Esophagus squamous epithelium (tissue), 5 donors: ENCODE measurements around the gene ZNF766. TPM values are rescaled to one million over a fixed set of nuclear protein-coding genes. Genes with fewer than 3 reads are reported as not detected.
A peak's percentile ranks its signal among the peaks of the same experiment; 100 is the strongest.
"Not testable (repeated sequence)": the region's sequence is repeated elsewhere in the genome, so short reads cannot be mapped to it uniquely, and the experiment has no call there.

Experiments
- DNase-seq: peaks from one replicate; lab custom pipeline; 2025; lab: John Stamatoyannopoulos, UW
- H3K27ac ChIP-seq, 4 donors: fragments of 200-600 bp; sonication (generic); one replicate each; pipeline ENCODE4 v1.5.1; 2016 to 2019; ENCODE audit warnings: mild to moderate bottlenecking in 1 of 4
- H3K27me3 ChIP-seq, 4 donors: fragments of 200-600 bp; sonication (generic); 1 replicate in 3 of 4; 2 replicates in 1 of 4; pipeline versions ENCODE4 v1.5.1 to v1.6.0; 2017 to 2021; ENCODE audit warnings: antibody characterized with exemption in 1 of 4
- H3K36me3 ChIP-seq, 3 donors: fragments of 200-600 bp; sonication (generic); one replicate each; pipeline ENCODE4 v1.5.1; 2016 to 2019
- H3K4me1 ChIP-seq, 3 donors: fragments of 200-600 bp; sonication (generic); one replicate each; pipeline ENCODE4 v1.5.1; 2017 to 2019
- H3K4me3 ChIP-seq, 4 donors: fragments of 200-600 bp; sonication (generic); 1 replicate in 3 of 4; 2 replicates in 1 of 4; pipeline ENCODE4 v1.5.1; 2016 to 2019; ENCODE audit warnings: mild to moderate bottlenecking in 2 of 4, moderate library complexity in 1 of 4
- H3K9me3 ChIP-seq, 3 donors: fragments of 200-600 bp; sonication (generic); one replicate each; pipeline ENCODE4 v1.5.1; 2016 to 2019
- POLR2A ChIP-seq, 4 donors: fragments of 450-650 bp; IDR thresholded peaks; one replicate each; pipeline ENCODE4 v1.6.1; 2017; ENCODE audit warnings: antibody characterized with exemption in 4 of 4, mild to moderate bottlenecking in 4 of 4, moderate library complexity in 3 of 4
- WGBS, 2 donors: methylation state at CpG; one replicate each; pipeline ENCODE4 v1.1.5; 2018; 5-methylcytosine and 5-hydroxymethylcytosine counted together
- intact Hi-C: fragments of 100-400 bp; cut with DNase I; formaldehyde crosslinking; loops from one replicate; pipeline ENCODE4 v1.15.0; 2022
- small RNA-seq, 4 donors: library from RNA; depleted of rRNA; stranded (forward); fragments of <200 nt; gene quantifications; one replicate each; pipeline ENCODE3, GENCODE V24; 2016
- total RNA-seq, 4 donors: library from RNA; depleted of rRNA; stranded (reverse); fragments of >200 nt; gene quantifications; one replicate each; pipeline ENCODE4 v1.1.0, GENCODE V29; 2016
- TF ChIP-seq, protein P1 (sequence below), 6 experiments: fragments of 450-650 bp in 4 of 6; fragments of 200-600 bp in 2 of 6; sonication (generic) in 2 of 6; IDR thresholded peaks; one replicate each; pipeline ENCODE4 v1.5.1; 2016 to 2019; ENCODE audit warnings: antibody characterized with exemption in 6 of 6, mild to moderate bottlenecking in 4 of 6, moderate library complexity in 4 of 6
- donor health status: DM: yes; HTN: yes; CAD: no.

The ZNF766 gene
- total RNA-seq, 4 donors from 2014 or later, result 2.5 to 8.4 (median 3.9) TPM

GRCh38 chr19:52336791-52337381 is 67.5 kb downstream of the ZNF766 start:
- H3K4me3 ChIP-seq, result peak overlapping the region; percentile 64 to 86 (median 77)
- H3K36me3 ChIP-seq, result peaks cover 0 to 7% (median 0%) of the 10 kb centered on the region in 3 donors
- whole genome bisulfite sequencing, 2 donors, result 4 to 8% methylated on average over 9 of the region's 9 CpGs
- no peak for DNase-seq
- H3K27ac ChIP-seq, result peak overlapping the region; percentile 73 to 87 (median 82)
- intact Hi-C loops, result no loop called here
- TF ChIP-seq, protein P1, sequence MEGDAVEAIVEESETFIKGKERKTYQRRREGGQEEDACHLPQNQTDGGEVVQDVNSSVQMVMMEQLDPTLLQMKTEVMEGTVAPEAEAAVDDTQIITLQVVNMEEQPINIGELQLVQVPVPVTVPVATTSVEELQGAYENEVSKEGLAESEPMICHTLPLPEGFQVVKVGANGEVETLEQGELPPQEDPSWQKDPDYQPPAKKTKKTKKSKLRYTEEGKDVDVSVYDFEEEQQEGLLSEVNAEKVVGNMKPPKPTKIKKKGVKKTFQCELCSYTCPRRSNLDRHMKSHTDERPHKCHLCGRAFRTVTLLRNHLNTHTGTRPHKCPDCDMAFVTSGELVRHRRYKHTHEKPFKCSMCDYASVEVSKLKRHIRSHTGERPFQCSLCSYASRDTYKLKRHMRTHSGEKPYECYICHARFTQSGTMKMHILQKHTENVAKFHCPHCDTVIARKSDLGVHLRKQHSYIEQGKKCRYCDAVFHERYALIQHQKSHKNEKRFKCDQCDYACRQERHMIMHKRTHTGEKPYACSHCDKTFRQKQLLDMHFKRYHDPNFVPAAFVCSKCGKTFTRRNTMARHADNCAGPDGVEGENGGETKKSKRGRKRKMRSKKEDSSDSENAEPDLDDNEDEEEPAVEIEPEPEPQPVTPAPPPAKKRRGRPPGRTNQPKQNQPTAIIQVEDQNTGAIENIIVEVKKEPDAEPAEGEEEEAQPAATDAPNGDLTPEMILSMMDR (IDR thresholded peaks at IDR 0.05), result no peak
- no peak for TF ChIP-seq POLR2A (IDR thresholded peaks at IDR 0.05)
- H3K9me3 ChIP-seq, result peaks cover 0 to 42% (median 29%) of the 10 kb centered on the region in 3 donors
- peaks cover 0 to 17% (median 7%) of the 10 kb centered on the region in 3 donors for H3K4me1 ChIP-seq
- H3K27me3 ChIP-seq, result no peaks in the 10 kb centered on the region

- 63 to 64% methylated on average over 3 of the region's 3 CpGs for WGBS, 2 donors
- Histone ChIP-seq H3K4me1 (peaks cover 0 to 17% (median 7%) of the 10 kb centered on the region in 3 donors), H3K9me3 (peaks cover 0 to 37% (median 17%) of the 10 kb centered on the region in 3 donors)
- H3K4me3 ChIP-seq, H3K36me3 ChIP-seq, H3K27me3 ChIP-seq, H3K27ac ChIP-seq, DNase-seq, intact Hi-C loops: not testable (repeated sequence)
Observed at GRCh38 chr19:52339022-52339421, 69.6 kb downstream of the ZNF766 start.

- DNase-seq, result no peak
- WGBS, 2 donors, result 23 to 26% methylated on average over 6 to 8 of the region's 8 CpGs
- TF ChIP-seq POLR2A (IDR thresholded peaks at IDR 0.05), result no peak
- TF ChIP-seq, protein P1 (IDR thresholded peaks at IDR 0.05), result peak in 2 of 6 experiments; percentile 32 to 37
- no peak overlapping the region for H3K4me3 ChIP-seq
- H3K9me3 ChIP-seq, result peaks cover 0 to 59% (median 0%) of the 10 kb centered on the region in 3 donors
- no peak overlapping the region for H3K27ac ChIP-seq
- no peaks in the 10 kb centered on the region for H3K4me1 ChIP-seq
- intact Hi-C loops, result no loop called here
- peaks cover 0 to 11% (median 0%) of the 10 kb centered on the region in 3 donors for H3K36me3 ChIP-seq
- no peaks in the 10 kb centered on the region for H3K27me3 ChIP-seq
Observed at GRCh38 chr19:52343548-52343947, 74.2 kb downstream of the ZNF766 start.

- Histone ChIP-seq H3K4me1 (no peaks in the 10 kb centered on the region), H3K27ac (no peak overlapping the region), H3K27me3 (no peaks in the 10 kb centered on the region), H3K4me3 (no peak overlapping the region), H3K9me3 (peaks cover 0 to 74% (median 0%) of the 10 kb centered on the region in 3 donors), H3K36me3 (peaks cover 0 to 24% (median 0%) of the 10 kb centered on the region in 3 donors)
- intact Hi-C loops, result no loop called here
- no peak for TF ChIP-seq POLR2A (IDR thresholded peaks at IDR 0.05)
- TF ChIP-seq, protein P1 (IDR thresholded peaks at IDR 0.05), result no peak
- WGBS, 2 donors, result 77 to 82% methylated on average over 6 of the region's 6 CpGs
- DNase-seq, result no peak
Observed at GRCh38 chr19:52345162-52345561, 75.8 kb downstream of the ZNF766 start.

Small RNA genes within 50 kb of the gene (small RNA-seq; reads per million reads assigned to genes)
- gene MIR643, result 0 to 0.15 (median 0) reads per million in 4 donors
- 0 to 0.27 (median 0.04) reads per million in 4 donors for gene MIR6801
- gene RF00019, result 0 reads per million in 4 donors

Other genes with a start within 250 kb of the ZNF766 start
- gene ZNF614, start 241.2 kb upstream of the ZNF766 start, total RNA-seq, result 1 to 10 TPM; 2.2 to 8.2 (median 4.0) TPM
- gene ZNF432, start 220.7 kb upstream of the ZNF766 start, total RNA-seq, result 10 to 100 TPM in 1 of 4 donors, 1 to 10 TPM in 3; 4.3 to 13.7 (median 7.6) TPM
- gene ZNF841, start 173.8 kb upstream of the ZNF766 start, total RNA-seq, result 10 to 100 TPM in 3 of 4 donors, 1 to 10 TPM in 1; 9.0 to 19.5 (median 17.1) TPM
- gene ZNF616, start 129.6 kb upstream of the ZNF766 start, total RNA-seq, result 1 to 10 TPM; 2.4 to 5.1 (median 3.7) TPM
- 1 to 10 TPM; 5.0 to 9.5 (median 7.5) TPM for gene ZNF836, start 98.0 kb upstream of the ZNF766 start, total RNA-seq
- gene PPP2R1A, start 79.5 kb upstream of the ZNF766 start, total RNA-seq, result 100 to 1,000 TPM; 126 to 225 (median 152) TPM
- 1 to 10 TPM; 4.8 to 9.2 (median 6.8) TPM for gene ZNF480, start 27.6 kb downstream of the ZNF766 start, total RNA-seq
- gene ZNF610, start 66.7 kb downstream of the ZNF766 start, total RNA-seq, result under 1 TPM in 3 of 4 donors, not detected in 1; 0.15 to 0.95 (median 0.15) TPM
- gene ZNF880, start 100.3 kb downstream of the ZNF766 start, total RNA-seq, result 10 to 100 TPM in 2 of 4 donors, 1 to 10 TPM in 2; 3.0 to 20.4 (median 8.0) TPM
- gene ZNF528, start 128.3 kb downstream of the ZNF766 start, total RNA-seq, result 10 to 100 TPM in 1 of 4 donors, 1 to 10 TPM in 3; 1.9 to 17.5 (median 6.3) TPM
- under 1 TPM in 1 of 4 donors, not detected in 3; 0.19 TPM for gene ZNF534, start 159.6 kb downstream of the ZNF766 start, total RNA-seq
- gene ZNF578, start 184.0 kb downstream of the ZNF766 start, total RNA-seq, result 1 to 10 TPM in 1 of 4 donors, under 1 TPM in 2, not detected in 1; 0.18 to 1.5 (median 0.41) TPM